Measurements from ENCODE around the gene PDYN.

GRCh38 chr20:1982686-1983085 lies 11.2 kb downstream of the PDYN start:
- TF ChIP-seq, protein P1, sequence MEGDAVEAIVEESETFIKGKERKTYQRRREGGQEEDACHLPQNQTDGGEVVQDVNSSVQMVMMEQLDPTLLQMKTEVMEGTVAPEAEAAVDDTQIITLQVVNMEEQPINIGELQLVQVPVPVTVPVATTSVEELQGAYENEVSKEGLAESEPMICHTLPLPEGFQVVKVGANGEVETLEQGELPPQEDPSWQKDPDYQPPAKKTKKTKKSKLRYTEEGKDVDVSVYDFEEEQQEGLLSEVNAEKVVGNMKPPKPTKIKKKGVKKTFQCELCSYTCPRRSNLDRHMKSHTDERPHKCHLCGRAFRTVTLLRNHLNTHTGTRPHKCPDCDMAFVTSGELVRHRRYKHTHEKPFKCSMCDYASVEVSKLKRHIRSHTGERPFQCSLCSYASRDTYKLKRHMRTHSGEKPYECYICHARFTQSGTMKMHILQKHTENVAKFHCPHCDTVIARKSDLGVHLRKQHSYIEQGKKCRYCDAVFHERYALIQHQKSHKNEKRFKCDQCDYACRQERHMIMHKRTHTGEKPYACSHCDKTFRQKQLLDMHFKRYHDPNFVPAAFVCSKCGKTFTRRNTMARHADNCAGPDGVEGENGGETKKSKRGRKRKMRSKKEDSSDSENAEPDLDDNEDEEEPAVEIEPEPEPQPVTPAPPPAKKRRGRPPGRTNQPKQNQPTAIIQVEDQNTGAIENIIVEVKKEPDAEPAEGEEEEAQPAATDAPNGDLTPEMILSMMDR (IDR thresholded peaks at IDR 0.05): no peak
- no peak for TF ChIP-seq POLR2AphosphoS5 (IDR thresholded peaks at IDR 0.05)
- no peak for TF ChIP-seq POLR2A (IDR thresholded peaks at IDR 0.05)

Data from gastroesophageal sphincter (tissue), 3 donors.